ENCODE measurements around the gene NANOGP8.

DNA sequence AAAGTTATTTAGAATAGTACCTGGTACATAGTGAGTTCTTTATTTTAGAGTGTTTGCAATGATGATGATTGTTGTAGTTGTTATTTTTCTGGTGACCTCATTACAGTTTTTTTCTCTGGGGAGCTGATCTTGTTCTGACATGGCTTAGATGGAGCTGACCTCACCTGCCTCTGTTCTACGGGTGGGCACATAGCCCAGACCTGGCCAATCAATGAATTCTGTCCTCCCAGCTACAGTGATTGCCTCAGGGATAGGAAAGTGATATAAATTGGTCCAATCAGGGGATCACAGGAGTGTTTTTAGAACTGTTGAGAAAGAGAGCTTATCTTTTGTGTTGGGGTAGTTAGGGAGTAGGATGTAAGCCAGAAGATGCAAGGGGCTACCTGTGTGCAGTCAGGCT is 3.2 kb upstream of the NANOGP8 start:
- TF ChIP-seq, protein P1, sequence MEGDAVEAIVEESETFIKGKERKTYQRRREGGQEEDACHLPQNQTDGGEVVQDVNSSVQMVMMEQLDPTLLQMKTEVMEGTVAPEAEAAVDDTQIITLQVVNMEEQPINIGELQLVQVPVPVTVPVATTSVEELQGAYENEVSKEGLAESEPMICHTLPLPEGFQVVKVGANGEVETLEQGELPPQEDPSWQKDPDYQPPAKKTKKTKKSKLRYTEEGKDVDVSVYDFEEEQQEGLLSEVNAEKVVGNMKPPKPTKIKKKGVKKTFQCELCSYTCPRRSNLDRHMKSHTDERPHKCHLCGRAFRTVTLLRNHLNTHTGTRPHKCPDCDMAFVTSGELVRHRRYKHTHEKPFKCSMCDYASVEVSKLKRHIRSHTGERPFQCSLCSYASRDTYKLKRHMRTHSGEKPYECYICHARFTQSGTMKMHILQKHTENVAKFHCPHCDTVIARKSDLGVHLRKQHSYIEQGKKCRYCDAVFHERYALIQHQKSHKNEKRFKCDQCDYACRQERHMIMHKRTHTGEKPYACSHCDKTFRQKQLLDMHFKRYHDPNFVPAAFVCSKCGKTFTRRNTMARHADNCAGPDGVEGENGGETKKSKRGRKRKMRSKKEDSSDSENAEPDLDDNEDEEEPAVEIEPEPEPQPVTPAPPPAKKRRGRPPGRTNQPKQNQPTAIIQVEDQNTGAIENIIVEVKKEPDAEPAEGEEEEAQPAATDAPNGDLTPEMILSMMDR (conservative IDR thresholded peaks at IDR 0.05; ENCODE audit: low read length), result no peak
- TF ChIP-seq EZH2phosphoT487 (IDR thresholded peaks at IDR 0.05; ENCODE audit: borderline replicate concordance, low read depth, low read length), result no peak

Data from OCI-LY7 (cell line).